ENCODE measurements around the gene ACSF2.

ACSF2 gene

DNA sequence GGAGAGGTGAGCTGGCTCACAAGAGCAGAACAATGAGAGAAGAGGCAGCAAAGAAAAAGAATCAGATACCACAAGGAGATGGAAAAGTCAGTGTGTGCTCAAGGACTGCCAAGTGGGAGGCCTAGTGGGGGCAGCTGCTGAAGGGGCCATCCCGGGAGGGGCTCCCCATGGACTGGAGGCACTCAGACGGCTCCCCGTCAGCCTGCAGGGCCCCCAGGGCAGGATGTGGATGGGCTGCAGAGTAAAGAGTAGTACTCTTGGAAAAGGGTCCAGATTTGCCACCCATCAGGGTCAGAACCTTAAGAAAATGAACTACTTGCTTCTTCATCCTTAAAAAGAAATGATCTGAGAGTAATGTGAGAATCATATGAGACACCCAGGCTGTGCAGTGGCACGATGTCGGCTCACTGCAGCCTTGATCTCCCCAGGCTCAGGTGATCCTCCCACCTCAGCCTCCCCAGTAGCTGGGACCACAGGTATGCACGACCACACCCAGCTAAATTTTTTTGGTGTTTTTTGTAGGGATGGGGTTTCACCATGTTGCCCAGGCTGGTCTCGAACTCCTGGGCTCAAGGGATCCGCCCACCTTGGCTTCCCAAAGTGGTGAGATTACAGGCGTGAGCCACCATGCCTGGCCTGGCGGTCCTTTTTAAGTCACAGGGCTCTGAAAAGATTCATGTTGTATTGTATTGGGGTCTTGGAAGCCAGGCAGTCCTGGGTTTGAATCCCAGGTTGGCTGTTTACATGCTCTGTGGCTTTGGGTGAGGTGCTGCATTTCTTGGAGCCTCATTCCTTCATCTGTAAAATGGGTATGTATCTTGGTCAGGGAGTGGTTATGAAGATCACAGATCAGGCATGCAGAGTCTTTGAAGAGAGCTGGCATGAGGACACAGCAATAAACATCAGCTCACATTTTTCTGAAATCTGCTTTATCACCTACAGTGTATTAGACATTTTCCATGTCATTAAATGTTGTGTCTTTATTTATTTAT lies 15.1 kb downstream of the ACSF2 start:
- no peak for DNase-seq

- peak in 1 of 2 experiments; percentile 13 for DNase-seq
These were observed 17.5 kb downstream of the ACSF2 start for GRCh38 chr17:50443505-50443974.

GRCh38 chr17:50444841-50445715 lies 19.1 kb downstream of the ACSF2 start:
- DNase-seq = no peak

GRCh38 chr17:50445730-50446325 lies 19.8 kb downstream of the ACSF2 start:
- no peak for DNase-seq

DNA sequence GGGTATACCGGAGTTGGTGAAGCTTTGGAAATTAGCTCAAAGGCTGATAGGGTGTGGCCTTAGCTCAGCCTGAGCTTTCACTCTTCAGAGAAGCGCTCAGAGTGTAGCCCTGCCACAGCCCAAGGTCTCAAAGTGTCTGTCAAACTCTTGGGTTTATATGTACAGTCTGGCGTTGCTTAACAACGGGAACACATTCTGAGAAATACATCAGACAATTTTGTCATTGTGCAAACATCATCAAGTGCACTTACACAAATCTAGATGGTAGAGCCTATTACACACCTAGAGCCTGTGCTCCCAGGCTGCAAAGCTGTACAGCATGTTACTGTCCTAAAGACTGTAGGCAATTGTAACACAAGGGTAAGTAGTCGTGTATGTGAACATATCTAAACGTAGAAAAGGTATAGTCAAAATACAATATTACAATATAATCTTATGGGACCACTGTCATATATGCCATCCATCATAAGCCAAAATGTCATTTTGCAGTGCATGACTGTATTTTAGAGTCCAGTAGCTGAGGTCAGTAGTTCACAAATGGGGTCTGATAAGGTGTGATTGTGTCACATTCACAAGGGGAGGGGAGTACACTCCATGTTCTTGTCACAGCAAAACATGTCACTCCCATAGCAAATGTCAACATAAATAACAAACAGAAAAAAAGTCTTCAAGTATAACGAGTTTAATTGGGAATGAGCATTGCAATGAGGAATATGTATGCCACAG lies 22.0 kb downstream of the ACSF2 start:
- DNase-seq = no peak

- DNase-seq = no peak
These were observed 22.6 kb downstream of the ACSF2 start for GRCh38 chr17:50448643-50449042.

DNA sequence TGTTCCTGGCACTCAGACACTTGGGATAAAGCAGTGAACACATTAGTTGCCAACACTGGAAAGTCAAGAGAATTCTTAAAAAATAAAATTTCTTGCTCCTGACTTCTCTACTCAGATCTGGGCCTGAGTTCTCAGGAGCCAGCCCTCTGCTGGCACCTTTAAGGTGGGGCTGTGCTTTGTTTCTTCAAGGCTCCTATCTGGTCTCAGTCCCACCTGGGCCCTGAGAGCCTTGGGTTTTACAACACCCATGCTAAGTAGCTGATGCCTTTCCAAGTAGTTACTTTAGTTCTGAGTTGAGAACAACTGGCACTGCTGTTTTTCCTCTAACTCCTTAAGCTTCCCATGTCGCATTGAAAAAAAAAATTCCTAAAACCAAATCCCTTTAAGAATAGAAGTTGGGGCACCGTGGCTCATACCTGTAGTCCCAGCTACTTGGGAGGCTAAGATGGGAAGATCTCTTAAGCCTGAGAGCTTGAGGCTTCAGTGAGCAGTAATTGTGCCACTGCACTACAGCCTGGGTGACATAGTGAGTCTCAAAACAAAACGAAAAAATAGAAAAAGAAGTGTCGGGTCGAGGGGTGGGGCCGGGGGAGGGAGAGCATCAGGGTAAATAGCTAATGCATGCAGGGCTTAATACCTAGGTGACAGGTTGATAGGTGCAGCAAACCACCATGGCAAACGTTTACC lies 26.1 kb downstream of the ACSF2 start:
- no peak for DNase-seq

DNA sequence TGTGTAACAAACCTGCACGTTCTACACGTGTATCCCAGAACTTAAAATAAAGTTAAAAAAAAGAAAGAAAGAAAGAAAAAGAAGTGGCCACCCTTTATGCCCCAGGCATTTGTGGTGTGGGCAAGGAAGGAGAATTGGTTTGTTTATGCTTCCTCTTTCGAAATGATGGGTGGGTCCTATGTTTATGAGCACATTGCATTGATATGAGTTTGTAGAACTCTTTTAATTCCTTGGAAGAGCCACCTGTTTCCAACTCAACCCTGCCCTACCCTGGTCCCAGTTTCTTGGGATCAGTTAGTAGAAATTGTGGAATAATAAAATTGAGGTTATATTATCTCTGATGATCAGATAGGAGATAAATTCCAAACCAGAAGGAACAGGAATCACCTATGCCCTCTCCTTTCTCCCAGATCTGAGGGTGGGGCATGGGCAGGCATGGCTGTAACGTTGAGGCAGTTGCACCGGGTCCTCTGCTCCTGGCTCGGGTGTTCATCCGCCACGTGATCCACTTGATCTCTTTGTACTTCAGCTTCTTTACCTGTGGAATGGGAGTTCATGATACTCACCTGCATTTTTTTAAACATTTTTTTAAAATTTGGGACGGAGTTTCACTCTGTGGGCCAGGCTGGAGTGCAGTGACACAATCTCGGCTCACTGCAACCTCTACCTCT lies 26.7 kb downstream of the ACSF2 start:
- no peak for DNase-seq

DNA sequence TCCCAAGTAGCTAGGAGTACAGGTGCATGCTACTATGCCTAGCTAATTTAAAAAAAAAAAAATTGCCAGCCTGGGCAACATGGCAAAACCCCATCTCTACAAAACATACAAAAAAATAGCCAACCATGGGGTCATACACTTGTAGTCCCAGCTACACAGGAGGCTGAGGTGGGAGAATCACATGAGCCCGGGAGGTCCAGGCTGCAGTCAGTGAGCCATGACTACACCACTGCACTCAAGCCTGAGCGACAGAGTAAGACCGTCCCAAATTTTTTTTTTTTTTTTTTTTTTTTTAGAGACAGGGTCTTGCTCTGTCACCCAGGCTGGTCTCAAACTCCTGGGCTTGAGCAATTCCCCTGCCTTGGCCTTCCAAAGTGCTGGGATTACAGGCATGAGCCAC lies 27.9 kb downstream of the ACSF2 start:
- no peak for DNase-seq

GRCh38 chr17:50457621-50458020 lies 31.6 kb downstream of the ACSF2 start:
- no peak for DNase-seq

DNA sequence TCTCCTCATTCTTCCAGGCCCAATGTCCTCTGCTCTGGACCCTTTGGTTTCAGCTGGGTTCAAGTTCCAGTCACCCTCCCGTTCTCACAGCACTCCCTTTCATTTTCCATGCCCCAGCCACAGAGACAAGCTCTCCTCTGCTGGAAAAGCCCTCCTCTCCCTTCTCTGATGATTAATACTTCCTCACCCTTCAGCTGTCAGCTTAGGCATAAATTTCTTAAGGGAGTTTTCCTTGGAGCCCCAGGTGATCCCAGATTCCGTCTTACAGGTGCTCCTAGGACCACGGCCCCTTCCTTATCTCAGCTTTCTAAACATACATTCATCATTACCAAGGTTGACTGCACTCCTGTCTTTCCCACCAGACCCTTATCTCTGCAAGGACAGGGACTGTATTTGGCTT lies 32.3 kb downstream of the ACSF2 start:
- no peak for DNase-seq

DNA sequence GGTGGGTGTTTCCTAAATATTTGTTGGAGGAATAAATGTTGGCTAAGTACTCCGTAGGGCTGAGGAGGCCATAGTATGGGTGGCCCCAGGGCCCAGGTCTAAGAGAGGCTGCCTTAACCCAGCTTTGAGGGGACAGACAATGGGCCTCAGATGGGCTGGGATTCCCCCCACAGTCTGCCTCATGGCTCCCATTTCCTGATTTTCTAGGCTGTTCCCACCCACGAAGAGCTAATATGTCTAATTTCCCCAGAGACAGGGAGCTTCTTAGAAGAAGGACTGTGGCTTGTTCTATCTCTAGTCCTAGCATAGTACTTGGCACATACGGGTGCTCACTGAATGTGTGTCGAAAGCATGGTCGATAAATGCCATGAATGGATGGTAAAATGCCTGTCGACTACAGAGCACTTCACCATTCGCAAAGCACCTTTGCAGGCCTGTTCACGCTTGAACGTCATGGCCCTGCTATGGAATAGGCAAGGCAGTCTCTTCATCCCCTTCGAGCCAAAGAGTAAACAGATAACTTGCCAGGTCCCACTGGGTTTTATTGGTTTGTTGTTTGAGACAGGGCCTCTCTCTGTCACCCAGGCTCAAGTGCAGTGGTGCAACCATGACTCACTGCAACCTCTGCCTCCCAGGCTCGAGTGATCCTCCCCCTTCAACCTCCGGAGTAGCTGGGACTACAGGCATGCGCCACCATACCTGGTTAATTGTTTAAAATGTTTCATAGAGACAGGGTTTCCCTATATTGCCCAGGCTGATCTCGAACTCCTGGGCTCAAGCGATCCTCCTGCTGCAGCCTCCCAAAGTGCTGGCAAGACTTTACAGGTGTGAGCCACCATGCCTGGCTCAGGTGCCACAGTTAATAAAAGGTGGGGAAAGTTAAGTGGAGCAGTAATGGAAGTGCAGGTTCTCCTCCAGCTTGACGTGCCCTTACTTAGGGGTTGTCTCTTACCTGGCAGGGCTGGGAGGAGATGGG lies 33.0 kb downstream of the ACSF2 start:
- no peak for DNase-seq

- DNase-seq = no peak
These were observed 33.7 kb downstream of the ACSF2 start for GRCh38 chr17:50459756-50460155.

GRCh38 chr17:50460831-50461526 lies 35.0 kb downstream of the ACSF2 start:
- DNase-seq = no peak

DNA sequence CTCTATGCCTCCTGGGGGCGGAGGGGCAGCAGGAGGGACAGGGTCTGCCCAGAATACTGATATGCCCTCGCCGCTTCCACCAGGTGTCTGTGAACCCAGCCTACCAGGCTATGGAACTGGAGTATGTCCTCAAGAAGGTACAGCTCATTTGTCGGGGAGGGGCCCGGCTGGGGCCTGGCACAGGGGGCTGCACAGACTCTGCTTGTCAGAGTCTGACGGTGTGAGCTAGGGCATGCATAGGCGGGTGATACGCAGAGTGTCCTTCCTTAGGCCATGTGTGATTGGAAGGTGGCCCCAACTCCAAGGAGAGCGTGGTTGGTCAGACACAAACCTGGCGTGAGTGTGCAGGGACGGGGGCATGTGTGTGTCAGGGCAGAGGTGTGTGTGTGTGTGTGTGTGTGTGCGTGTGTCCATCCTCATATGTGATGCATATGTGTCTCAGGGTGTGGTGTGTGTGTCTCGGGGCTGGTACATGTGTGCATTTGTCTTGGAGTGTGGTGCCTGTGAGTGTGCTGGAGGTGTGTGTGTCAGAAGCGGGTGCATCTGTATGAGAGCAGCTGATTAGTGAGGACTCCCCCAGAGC lies 35.6 kb downstream of the ACSF2 start:
- DNase-seq = no peak

- DNase-seq = no peak
These were observed 36.4 kb downstream of the ACSF2 start for GRCh38 chr17:50462446-50462845.

- no peak for DNase-seq
These were observed 38.1 kb downstream of the ACSF2 start for GRCh38 chr17:50464121-50464520.

DNA sequence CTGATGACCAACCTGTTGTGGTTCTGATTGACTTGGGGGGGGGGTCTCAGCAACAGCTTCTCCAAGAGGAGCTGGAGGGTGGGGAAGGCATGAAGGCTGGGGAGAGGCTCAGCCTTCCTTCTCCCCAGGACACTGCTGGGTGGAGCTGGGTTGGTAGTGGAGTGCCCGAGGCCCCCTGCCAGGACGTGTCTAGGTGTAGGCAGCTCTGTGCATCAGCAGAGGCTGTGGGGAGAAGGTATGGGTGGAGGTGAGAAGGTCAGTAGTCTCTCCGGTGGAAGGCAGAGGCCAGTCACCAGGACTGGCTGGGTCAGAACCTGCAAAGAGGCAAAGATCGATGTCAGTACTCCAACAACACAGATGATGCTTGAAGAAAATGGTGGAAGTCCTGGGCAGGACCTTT lies 38.7 kb downstream of the ACSF2 start:
- no peak for DNase-seq

- no peak for DNase-seq
These were observed 39.2 kb downstream of the ACSF2 start for GRCh38 chr17:50465171-50465570.

Data from NCI-H446 (cell line).